WERI-Rb-1 (cell line): Measurements from ENCODE around the gene CHST9.

Source experiments
- DNase-seq: peaks from one replicate; pipeline ENCODE4 v3.0.0-alpha.2; 2020
- H3K27ac ChIP-seq: fragments of 250-450 bp; sonication (Bioruptor Pico); 2 replicates; pipeline ENCODE4 v1.5.1; 2020; ENCODE audit warnings: mild to moderate bottlenecking, moderate library complexity
- H3K27me3 ChIP-seq: fragments of 250-450 bp; sonication (Bioruptor Pico); 2 replicates; pipeline ENCODE4 v1.5.1; 2021; ENCODE audit warnings: mild to moderate bottlenecking, low read depth, moderate library complexity; ENCODE audit not compliant: insufficient read depth, severe bottlenecking
- H3K36me3 ChIP-seq: fragments of 250-450 bp; sonication (Bioruptor Pico); 2 replicates; pipeline ENCODE4 v1.5.1; 2020; ENCODE audit warnings: mild to moderate bottlenecking, moderate library complexity
- H3K4me3 ChIP-seq: 2 replicates; pipeline ENCODE4 v1.5.1; 2011; ENCODE audit warnings: low read depth, mild to moderate bottlenecking, control low read depth, low read length
- H3K9me3 ChIP-seq: fragments of 250-450 bp; sonication (Bioruptor Pico); 2 replicates; pipeline ENCODE4 v1.5.1; 2021; ENCODE audit warnings: mild to moderate bottlenecking, moderate library complexity; ENCODE audit not compliant: severe bottlenecking
- CTCF ChIP-seq: IDR thresholded peaks from 2 replicates; pipeline ENCODE4 v1.5.1; 2011; ENCODE audit warnings: low read depth, mild to moderate bottlenecking, control low read depth, inconsistent platforms, low read length

CHST9 gene

GRCh38 chr18:27049969-27050368, 135.1 kb downstream of the CHST9 start:
- no peak for DNase-seq
- no peaks in the 10 kb centered on the region for H3K36me3 ChIP-seq
- H3K4me3 ChIP-seq = no peak overlapping the region
- H3K27me3 ChIP-seq = no peaks in the 10 kb centered on the region
- H3K27ac ChIP-seq = no peak overlapping the region
- H3K9me3 ChIP-seq = no peaks in the 10 kb centered on the region
- no peak for TF ChIP-seq CTCF

- no peak overlapping the region for H3K4me3 ChIP-seq
- H3K36me3 ChIP-seq = no peaks in the 10 kb centered on the region
- no peak for TF ChIP-seq CTCF
- no peaks in the 10 kb centered on the region for H3K27me3 ChIP-seq
- H3K9me3 ChIP-seq = no peaks in the 10 kb centered on the region
- H3K27ac ChIP-seq = no peak overlapping the region
- no peak for DNase-seq
These were observed 139.8 kb downstream of the CHST9 start for GRCh38 chr18:27045342-27045741.

- no peak overlapping the region for H3K4me3 ChIP-seq
- H3K36me3 ChIP-seq = no peaks in the 10 kb centered on the region
- H3K9me3 ChIP-seq = no peaks in the 10 kb centered on the region
- TF ChIP-seq CTCF = no peak
- no peak for DNase-seq
- H3K27me3 ChIP-seq = no peaks in the 10 kb centered on the region
- H3K27ac ChIP-seq = no peak overlapping the region
These were observed 142.9 kb downstream of the CHST9 start for GRCh38 chr18:27042177-27042576.

GRCh38 chr18:27040796-27041195, 144.3 kb downstream of the CHST9 start:
- no peak for TF ChIP-seq CTCF
- Histone ChIP-seq H3K27me3 (no peaks in the 10 kb centered on the region), H3K27ac (no peak overlapping the region), H3K36me3 (no peaks in the 10 kb centered on the region), H3K9me3 (no peaks in the 10 kb centered on the region), H3K4me3 (no peak overlapping the region)
- no peak for DNase-seq

- no peak for DNase-seq
- no peaks in the 10 kb centered on the region for H3K27me3 ChIP-seq
- no peaks in the 10 kb centered on the region for H3K9me3 ChIP-seq
- H3K27ac ChIP-seq = no peak overlapping the region
- H3K4me3 ChIP-seq = no peak overlapping the region
- no peak for TF ChIP-seq CTCF
- no peaks in the 10 kb centered on the region for H3K36me3 ChIP-seq
These were observed 151.4 kb downstream of the CHST9 start for GRCh38 chr18:27033722-27034121.

GRCh38 chr18:27030421-27030820, 154.7 kb downstream of the CHST9 start:
- Histone ChIP-seq H3K27me3 (no peaks in the 10 kb centered on the region), H3K36me3 (no peaks in the 10 kb centered on the region), H3K27ac (no peak overlapping the region), H3K4me3 (no peak overlapping the region), H3K9me3 (no peaks in the 10 kb centered on the region)
- DNase-seq = no peak
- no peak for TF ChIP-seq CTCF
